Astrocyte of the cerebellum (primary cell): ENCODE measurements around the gene ADGRF4.

Experiments
- DNase-seq: peaks from one replicate; pipeline ENCODE4 v3.0.0-alpha.2; 2011; ENCODE audit warnings: low read depth
- H3K4me3 ChIP-seq: 2 replicates; pipeline ENCODE4 v1.5.1; 2011; ENCODE audit warnings: mild to moderate bottlenecking, low read depth, low read length, moderate library complexity
- CTCF ChIP-seq: IDR thresholded peaks from 2 replicates; pipeline ENCODE4 v1.5.1; 2012; ENCODE audit warnings: low read length, low read depth, moderate library complexity, mild to moderate bottlenecking; ENCODE audit errors: missing control alignments
- in situ Hi-C: cut with HindIII; loops from 2 replicates; pipeline ENCODE4 v1.10.0; 2017; ENCODE audit warnings: low sequenced_read_pairs

Gene ADGRF4

GRCh38 chr6:47727391-47727790, 29.0 kb downstream of the ADGRF4 start:
- no peak for TF ChIP-seq CTCF
- H3K4me3 ChIP-seq = no peak overlapping the region
- no peak for DNase-seq
- in situ Hi-C loops = no loop called here

- in situ Hi-C loops = no loop called here
- no peak for DNase-seq
Measured at GRCh38 chr6:47729019-47729418, 30.6 kb downstream of the ADGRF4 start.

GRCh38 chr6:47729457-47729856, 31.1 kb downstream of the ADGRF4 start:
- no peak for DNase-seq
- in situ Hi-C loops = no loop called here
- no peak overlapping the region for H3K4me3 ChIP-seq
- no peak for TF ChIP-seq CTCF

More at GRCh38 chr6:47729019-47729418, 30.6 kb downstream of the ADGRF4 start:
- no peak overlapping the region for H3K4me3 ChIP-seq
- TF ChIP-seq CTCF = no peak

- in situ Hi-C loops = no loop called here
- no peak overlapping the region for H3K4me3 ChIP-seq
- no peak for DNase-seq
- no peak for TF ChIP-seq CTCF
Measured at GRCh38 chr6:47733879-47734558, 35.6 kb downstream of the ADGRF4 start.

- H3K4me3 ChIP-seq = no peak overlapping the region
- no peak for TF ChIP-seq CTCF
- in situ Hi-C loops = no loop called here
- DNase-seq = no peak
Measured at GRCh38 chr6:47734831-47735481, 36.6 kb downstream of the ADGRF4 start.

- no peak for TF ChIP-seq CTCF
- no peak for DNase-seq
- in situ Hi-C loops = no loop called here
- H3K4me3 ChIP-seq = no peak overlapping the region
Measured at GRCh38 chr6:47736083-47736700, 37.8 kb downstream of the ADGRF4 start.
